IPS-15b (cell line): ENCODE data around the gene AS3MT.
"Not testable (repeated sequence)": the region's sequence is repeated elsewhere in the genome, so short reads cannot be mapped to it uniquely, and the experiment has no call there.

Experiments used
- H3K27me3 ChIP-seq: one replicate; pipeline ENCODE4 v1.6.1; 2013; ENCODE audit warnings: low read length; ENCODE audit not compliant: control insufficient read depth, insufficient read depth
- H3K36me3 ChIP-seq: one replicate; pipeline ENCODE4 v1.6.1; 2013; ENCODE audit warnings: low read length; ENCODE audit not compliant: control insufficient read depth, insufficient read depth
- H3K4me1 ChIP-seq: one replicate; pipeline ENCODE4 v1.6.1; 2013; ENCODE audit warnings: mild to moderate bottlenecking, low read length; ENCODE audit not compliant: control insufficient read depth, insufficient read depth
- H3K4me3 ChIP-seq: one replicate; pipeline ENCODE4 v1.5.1; 2013; ENCODE audit warnings: low read depth, low read length
- H3K9ac ChIP-seq: one replicate; pipeline ENCODE4 v1.6.1; 2013; ENCODE audit warnings: low read depth, mild to moderate bottlenecking, low read length
- H3K9me3 ChIP-seq: one replicate; pipeline ENCODE4 v1.6.1; 2013; ENCODE audit warnings: mild to moderate bottlenecking, low read length; ENCODE audit not compliant: control insufficient read depth, insufficient read depth

Gene AS3MT

GRCh38 chr10:102927311-102928010 lies 58.2 kb downstream of the AS3MT start:
- Histone ChIP-seq H3K9ac (no peak overlapping the region), H3K36me3 (no peaks in the 10 kb centered on the region), H3K27me3 (no peaks in the 10 kb centered on the region), H3K4me1 (no peaks in the 10 kb centered on the region), H3K9me3 (no peaks in the 10 kb centered on the region), H3K4me3 (no peak overlapping the region)

GRCh38 chr10:102928442-102928841 lies 59.2 kb downstream of the AS3MT start:
- not testable (repeated sequence) for H3K27me3 ChIP-seq, H3K36me3 ChIP-seq, H3K4me3 ChIP-seq, H3K9ac ChIP-seq, H3K9me3 ChIP-seq, H3K4me1 ChIP-seq

- no peaks in the 10 kb centered on the region for H3K4me1 ChIP-seq
Observed at GRCh38 chr10:102930720-102931119, 61.5 kb downstream of the AS3MT start.

GRCh38 chr10:102931643-102932042 lies 62.4 kb downstream of the AS3MT start:
- Histone ChIP-seq H3K9me3 (no peaks in the 10 kb centered on the region), H3K27me3 (no peaks in the 10 kb centered on the region), H3K4me3 (no peak overlapping the region), H3K4me1 (no peaks in the 10 kb centered on the region), H3K36me3 (no peaks in the 10 kb centered on the region), H3K9ac (no peak overlapping the region)

More at GRCh38 chr10:102930720-102931119, 61.5 kb downstream of the AS3MT start:
- no peaks in the 10 kb centered on the region for H3K36me3 ChIP-seq
- H3K27me3 ChIP-seq = no peaks in the 10 kb centered on the region
- H3K9ac ChIP-seq = no peak overlapping the region
- no peaks in the 10 kb centered on the region for H3K9me3 ChIP-seq
- no peak overlapping the region for H3K4me3 ChIP-seq

- no peaks in the 10 kb centered on the region for H3K27me3 ChIP-seq
- H3K9ac ChIP-seq = no peak overlapping the region
- H3K9me3 ChIP-seq = no peaks in the 10 kb centered on the region
- H3K4me1 ChIP-seq = no peaks in the 10 kb centered on the region
- H3K36me3 ChIP-seq = no peaks in the 10 kb centered on the region
- H3K4me3 ChIP-seq = no peak overlapping the region
Observed at GRCh38 chr10:102935505-102935904, 66.2 kb downstream of the AS3MT start.

- Histone ChIP-seq H3K36me3 (no peaks in the 10 kb centered on the region), H3K27me3 (no peaks in the 10 kb centered on the region), H3K9me3 (no peaks in the 10 kb centered on the region)
Observed at GRCh38 chr10:102935939-102936605, 66.8 kb downstream of the AS3MT start.

GRCh38 chr10:102941401-102941800 lies 72.1 kb downstream of the AS3MT start:
- Histone ChIP-seq H3K36me3 (no peaks in the 10 kb centered on the region), H3K4me1 (peaks cover 9% of the 10 kb centered on the region), H3K9ac (no peak overlapping the region), H3K4me3 (no peak overlapping the region), H3K9me3 (no peaks in the 10 kb centered on the region), H3K27me3 (no peaks in the 10 kb centered on the region)

More at GRCh38 chr10:102935939-102936605, 66.8 kb downstream of the AS3MT start:
- no peak overlapping the region for H3K4me3 ChIP-seq
- no peaks in the 10 kb centered on the region for H3K4me1 ChIP-seq
- H3K9ac ChIP-seq = no peak overlapping the region

GRCh38 chr10:102945449-102945848 lies 76.2 kb downstream of the AS3MT start:
- H3K4me3 ChIP-seq = no peak overlapping the region
- no peak overlapping the region for H3K9ac ChIP-seq

GRCh38 chr10:102945962-102946361 lies 76.7 kb downstream of the AS3MT start:
- no peak overlapping the region for H3K9ac ChIP-seq
- no peaks in the 10 kb centered on the region for H3K27me3 ChIP-seq
- H3K36me3 ChIP-seq = no peaks in the 10 kb centered on the region
- no peaks in the 10 kb centered on the region for H3K9me3 ChIP-seq
- peaks cover 9% of the 10 kb centered on the region for H3K4me1 ChIP-seq
- H3K4me3 ChIP-seq = no peak overlapping the region

More at GRCh38 chr10:102945449-102945848, 76.2 kb downstream of the AS3MT start:
- no peaks in the 10 kb centered on the region for H3K36me3 ChIP-seq
- H3K27me3 ChIP-seq = no peaks in the 10 kb centered on the region
- H3K4me1 ChIP-seq = peaks cover 9% of the 10 kb centered on the region
- H3K9me3 ChIP-seq = no peaks in the 10 kb centered on the region

GRCh38 chr10:102946992-102947391 lies 77.7 kb downstream of the AS3MT start:
- H3K27me3 ChIP-seq = no peaks in the 10 kb centered on the region
- no peak overlapping the region for H3K9ac ChIP-seq
- peaks cover 9% of the 10 kb centered on the region for H3K4me1 ChIP-seq
- no peaks in the 10 kb centered on the region for H3K36me3 ChIP-seq
- H3K9me3 ChIP-seq = no peaks in the 10 kb centered on the region
- H3K4me3 ChIP-seq = no peak overlapping the region

- Histone ChIP-seq H3K9ac (no peak overlapping the region), H3K9me3 (no peaks in the 10 kb centered on the region), H3K36me3 (no peaks in the 10 kb centered on the region)
Observed at GRCh38 chr10:102948176-102948575, 78.9 kb downstream of the AS3MT start.

GRCh38 chr10:102948786-102949185 lies 79.5 kb downstream of the AS3MT start:
- no peaks in the 10 kb centered on the region for H3K9me3 ChIP-seq
- no peaks in the 10 kb centered on the region for H3K36me3 ChIP-seq

More at GRCh38 chr10:102948176-102948575, 78.9 kb downstream of the AS3MT start:
- H3K4me3 ChIP-seq = no peak overlapping the region
- no peaks in the 10 kb centered on the region for H3K27me3 ChIP-seq
- H3K4me1 ChIP-seq = peaks cover 9% of the 10 kb centered on the region

More at GRCh38 chr10:102948786-102949185, 79.5 kb downstream of the AS3MT start:
- H3K4me3 ChIP-seq = no peak overlapping the region
- no peak overlapping the region for H3K9ac ChIP-seq
- peaks cover 9% of the 10 kb centered on the region for H3K4me1 ChIP-seq
- no peaks in the 10 kb centered on the region for H3K27me3 ChIP-seq
